HCT116 (cell line): Measurements from ENCODE around the gene PGLYRP4. TPM values are rescaled to one million over a fixed set of nuclear protein-coding genes. Genes with fewer than 3 reads are reported as not detected.

Experiments used
- ATAC-seq: fragments of 200-7000 bp; cut with Tn5 transposase; 2 replicates; pipeline ENCODE4 v1.9.1; 2020; ENCODE audit warnings: mild to moderate bottlenecking, moderate library complexity
- BruUV-seq: library from RNA; stranded (reverse); fragments of 400-500 nt; replicated peaks from 2 replicates; lab custom pipeline; 2021; lab: Mats Ljungman, UMichigan
- CTCF ChIA-PET: fragments of 300-600 bp; sonication (Branson Sonifier 250); formaldehyde crosslinking; loops from one replicate; lab custom pipeline; 2021; ENCODE audit warnings: antibody characterized with exemption; lab: Charles Lee
- POLR2A ChIA-PET: fragments of 300-600, 350-600 bp; sonication (Branson Sonifier 250); formaldehyde crosslinking; loops from one replicate; lab custom pipeline; 2021; ENCODE audit warnings: antibody characterized with exemption; lab: Charles Lee
- RAD21 ChIA-PET, 2 experiments: fragments of 300-600 bp; sonication (Branson Sonifier 250); formaldehyde crosslinking; loops; one replicate each; lab custom pipeline; 2023; ENCODE audit warnings: low total read pairs in 2 of 2; ENCODE audit not compliant: uncharacterized antibody in 2 of 2, unreplicated experiment in 2 of 2, low non-redundant PET in 1 of 2; lab: Charles Lee
- DNase-seq: peaks from one replicate; pipeline ENCODE4 v3.0.0-alpha.2; 2010; ENCODE audit warnings: low read depth, low spot score
- H2AFZ ChIP-seq: fragments of 200-600 bp; shearing (Covaris generic), sonication (generic); 2 replicates; pipeline ENCODE4 v1.6.1; 2017; ENCODE audit warnings: low read depth, mixed run types, mixed read lengths, antibody characterized with exemption, low read length; ENCODE audit not compliant: poor library complexity, severe bottlenecking
- H3K27ac ChIP-seq: 2 replicates; pipeline ENCODE4 v1.5.1; 2012; ENCODE audit warnings: low read depth, low read length
- H3K27me3 ChIP-seq: fragments of 200-600 bp; sonication (generic); 2 replicates; pipeline ENCODE4 v1.6.1; 2016; ENCODE audit warnings: mixed run types, low read length, mixed read lengths; ENCODE audit not compliant: insufficient read depth
- H3K36me3 ChIP-seq, 2 experiments: fragments of 200-500 bp in 1 of 2; fragments of 200-600 bp in 1 of 2; sonication (Bioruptor generic) in 1 of 2; sonication (generic) in 1 of 2; 2 replicates each; pipeline versions ENCODE4 v1.5.1 to v1.6.1; 2014 to 2016; ENCODE audit warnings: low read length in 2 of 2, inconsistent platforms in 1 of 2, mixed read lengths in 1 of 2, mixed run types in 1 of 2; ENCODE audit not compliant: insufficient read depth in 2 of 2, control insufficient read depth in 1 of 2
- H3K4me1 ChIP-seq, 2 experiments: fragments of 200-600 bp in 1 of 2; sonication (generic) in 1 of 2; 2 replicates each; pipeline versions ENCODE4 v1.5.1 to v1.6.1; 2012 to 2017; ENCODE audit warnings: low read length in 2 of 2, inconsistent platforms in 1 of 2, mild to moderate bottlenecking in 1 of 2, mixed read lengths in 1 of 2, mixed run types in 1 of 2, moderate library complexity in 1 of 2; ENCODE audit not compliant: insufficient read depth in 2 of 2, control insufficient read depth in 1 of 2
- H3K4me2 ChIP-seq: fragments of 200-600 bp; sonication (generic); 2 replicates; pipeline ENCODE4 v1.6.1; 2017; ENCODE audit warnings: mixed run types, low read length, mixed read lengths
- H3K4me3 ChIP-seq, 2 experiments: fragments of 200-600 bp in 1 of 2; sonication (generic) in 1 of 2; replicated peaks in 1 of 2; 2 replicates each; pipeline ENCODE4 v1.5.1; 2011 to 2016; ENCODE audit warnings: low read length in 2 of 2, control low read depth in 1 of 2, low read depth in 1 of 2, mild to moderate bottlenecking in 1 of 2, mixed read lengths in 1 of 2, mixed run types in 1 of 2
- H3K79me2 ChIP-seq: fragments of 200-600 bp; sonication (generic); 2 replicates; pipeline ENCODE4 v1.6.1; 2017; ENCODE audit warnings: mild to moderate bottlenecking, mixed run types, low read length, moderate library complexity, mixed read lengths; ENCODE audit not compliant: insufficient read depth
- H3K9ac ChIP-seq: fragments of 200-600 bp; sonication (generic); 2 replicates; pipeline ENCODE4 v1.6.1; 2016; ENCODE audit warnings: low read length, mixed read lengths
- H3K9me2 ChIP-seq: fragments of 200-600 bp; sonication (generic), shearing (Covaris generic); 2 replicates; pipeline ENCODE4 v1.6.1; 2017; ENCODE audit warnings: mixed run types, mild to moderate bottlenecking, moderate library complexity; ENCODE audit not compliant: insufficient read depth
- H3K9me3 ChIP-seq, 2 experiments: fragments of 200-500 bp in 1 of 2; fragments of 200-600 bp in 1 of 2; sonication (Bioruptor generic) in 1 of 2; sonication (generic) in 1 of 2; 2 replicates each; pipeline ENCODE4 v1.6.1; 2014 to 2017; ENCODE audit warnings: low read length in 2 of 2, mixed read lengths in 2 of 2, inconsistent platforms in 1 of 2, low read depth in 1 of 2, mild to moderate bottlenecking in 1 of 2, mixed run types in 1 of 2, moderate library complexity in 1 of 2; ENCODE audit not compliant: control insufficient read depth in 1 of 2, insufficient read depth in 1 of 2
- H4K20me1 ChIP-seq: fragments of 200-600 bp; sonication (generic), shearing (Covaris generic); 2 replicates; pipeline ENCODE4 v1.6.1; 2017; ENCODE audit warnings: mixed run types, mild to moderate bottlenecking, moderate library complexity; ENCODE audit not compliant: insufficient read depth
- ATF3 ChIP-seq: IDR thresholded peaks from 2 replicates; pipeline ENCODE4 v1.6.1; 2012
- CBX3 ChIP-seq: IDR thresholded peaks from 2 replicates; pipeline ENCODE4 v1.6.1; 2012; ENCODE audit warnings: low read depth
- EGR1 ChIP-seq: IDR thresholded peaks from 2 replicates; pipeline ENCODE4 v1.6.1; 2012; ENCODE audit warnings: low read depth
- ELF1 ChIP-seq: IDR thresholded peaks from 2 replicates; pipeline ENCODE4 v1.6.1; 2012; ENCODE audit warnings: low read depth, borderline replicate concordance
- EZH2 ChIP-seq: fragments of 200-600 bp; sonication (generic); IDR thresholded peaks from 2 replicates; pipeline ENCODE4 v1.6.1; 2017; ENCODE audit warnings: antibody characterized with exemption, mixed run types
- EZH2phosphoT487 ChIP-seq: fragments of 200-600 bp; IDR thresholded peaks from 2 replicates; pipeline ENCODE4 v1.6.1; 2018; ENCODE audit warnings: antibody characterized with exemption, borderline replicate concordance
- FOSL1 ChIP-seq: IDR thresholded peaks from 2 replicates; pipeline ENCODE4 v1.6.1; 2012; ENCODE audit warnings: low read depth
- JUND ChIP-seq: IDR thresholded peaks from 2 replicates; pipeline ENCODE4 v1.6.1; 2012
- MAX ChIP-seq: IDR thresholded peaks from 2 replicates; pipeline ENCODE4 v1.6.1; 2012
- POLR2AphosphoS5 ChIP-seq: IDR thresholded peaks from 2 replicates; pipeline ENCODE4 v1.6.1; 2011; ENCODE audit warnings: mild to moderate bottlenecking, low read depth, low read length, moderate library complexity
- SP1 ChIP-seq: IDR thresholded peaks from 2 replicates; pipeline ENCODE4 v1.6.1; 2012; ENCODE audit warnings: low read depth
- SRF ChIP-seq: IDR thresholded peaks from 2 replicates; pipeline ENCODE4 v1.6.1; 2012; ENCODE audit warnings: low read depth
- TCF7L2 ChIP-seq: IDR thresholded peaks from 2 replicates; pipeline ENCODE4 v1.7.0; 2011; ENCODE audit warnings: borderline replicate concordance, inconsistent platforms; ENCODE audit not compliant: insufficient read depth, insufficient read length; ENCODE audit errors: extremely low read depth
- ZFX ChIP-seq: fragments of 450-650 bp; IDR thresholded peaks from 2 replicates; pipeline ENCODE4 v1.6.1; 2017
- intact Hi-C: fragments of 100-400 bp; cut with micrococcal nuclease; formaldehyde crosslinking; loops from 2 replicates; pipeline ENCODE4 v1.10.0; 2022
- total RNA-seq: library from RNA; stranded (reverse); gene quantifications from one replicate; pipeline ENCODE4 v1.2.1, GENCODE V29; 2021; ENCODE audit not compliant: unreplicated experiment

PGLYRP4 gene
- total RNA-seq, 1 experiment from 2014 or later: not detected

- intact Hi-C loops: no loop called here
Observed at GRCh38 chr1:153305682-153306081, 43.0 kb downstream of the PGLYRP4 start.

GRCh38 chr1:153302308-153302707 is 46.3 kb downstream of the PGLYRP4 start:
- no peak overlapping the region for H3K9ac ChIP-seq
- no peaks in the 10 kb centered on the region for H3K4me1 ChIP-seq
- ATAC-seq (no peak), DNase-seq (no peak)
- ChIA-PET CTCF (no interaction called here), POLR2A (no interaction called here)
- peaks cover 28% of the 10 kb centered on the region for H3K27me3 ChIP-seq
- BruUV-seq: no TSS peak
- H2AFZ ChIP-seq: no peak overlapping the region
- no peaks in the 10 kb centered on the region for H4K20me1 ChIP-seq
- no peaks in the 10 kb centered on the region for H3K9me3 ChIP-seq
- no peak for TF ChIP-seq MAX
- no peak for TF ChIP-seq JUND
- no peak for TF ChIP-seq SRF
- TF ChIP-seq, all 23 proteins: peak for 0
- no peak overlapping the region for H3K4me2 ChIP-seq
- no peaks in the 10 kb centered on the region for H3K9me2 ChIP-seq
- H3K79me2 ChIP-seq: no peaks in the 10 kb centered on the region
- H3K4me3 ChIP-seq: no peak overlapping the region
- RAD21 ChIA-PET: no interaction called here
- H3K36me3 ChIP-seq: no peaks in the 10 kb centered on the region
- intact Hi-C loops: no loop called here
- no peak overlapping the region for H3K27ac ChIP-seq

More at GRCh38 chr1:153305682-153306081, 43.0 kb downstream of the PGLYRP4 start:
- H3K9me3 ChIP-seq: no peaks in the 10 kb centered on the region
- no peak overlapping the region for H3K4me2 ChIP-seq
- ChIA-PET CTCF (interaction anchor here (1.1 kb wide), 2 partner anchors 17 to 19 kb away, joined by 3 to 4 read pairs; no protein-coding TSS in a partner anchor), POLR2A (no interaction called here), RAD21 (no interaction called here)
- DNase-seq: no peak
- H3K4me1 ChIP-seq: no peaks in the 10 kb centered on the region
- peaks cover 28% of the 10 kb centered on the region for H3K27me3 ChIP-seq
- no peak overlapping the region for H3K27ac ChIP-seq
- no TSS peak for BruUV-seq
- no peaks in the 10 kb centered on the region for H3K79me2 ChIP-seq
- no peak overlapping the region for H3K9ac ChIP-seq
- H3K9me2 ChIP-seq: no peaks in the 10 kb centered on the region
- TF ChIP-seq FOSL1 (no peak), CBX3 (no peak), MAX (no peak), ATF3 (no peak), SRF (no peak), POLR2AphosphoS5 (no peak), TCF7L2 (no peak), SP1 (no peak), EZH2phosphoT487 (no peak), ZFX (no peak), ELF1 (no peak), EGR1 (no peak), EZH2 (no peak), JUND (no peak)
- TF ChIP-seq, all 23 proteins: peak for 0
- ATAC-seq: no peak
- Histone ChIP-seq H2AFZ (no peak overlapping the region), H3K36me3 (no peaks in the 10 kb centered on the region), H3K4me3 (no peak overlapping the region), H4K20me1 (no peaks in the 10 kb centered on the region)
